Hindlimb muscle (tissue), 1 donor: ENCODE results near the gene PATZ1. TPM values are rescaled to one million over a fixed set of nuclear protein-coding genes. Genes with fewer than 3 reads are reported as not detected.
"Not testable (repeated sequence)": the region's sequence is repeated elsewhere in the genome, so short reads cannot be mapped to it uniquely, and the experiment has no call there.

ENCODE experiments used
- DNase-seq: peaks from one replicate; pipeline ENCODE4 v3.0.0-alpha.2; 2013
- polyA plus RNA-seq: library from polyadenylated mRNA; unstranded; fragments of 120-200 nt; gene quantifications from one replicate; pipeline ENCODE4 v1.2.1, GENCODE V29; 2013; ENCODE audit not compliant: insufficient read length

The PATZ1 gene
- polyA plus RNA-seq, 1 donor = 27.5 TPM

- DNase-seq = no peak
Measured at GRCh38 chr22:31343235-31344191, 2.6 kb downstream of the PATZ1 start.

- DNase-seq = no peak
Measured at GRCh38 chr22:31342389-31343140, 3.6 kb downstream of the PATZ1 start.

GRCh38 chr22:31341386-31342088 lies 4.6 kb downstream of the PATZ1 start:
- DNase-seq = no peak

GRCh38 chr22:31340765-31341247 lies 5.3 kb downstream of the PATZ1 start:
- no peak for DNase-seq

GRCh38 chr22:31340360-31340759 lies 5.8 kb downstream of the PATZ1 start:
- DNase-seq = no peak

- no peak for DNase-seq
Measured at GRCh38 chr22:31339148-31339832, 6.9 kb downstream of the PATZ1 start.

- no peak for DNase-seq
Measured at GRCh38 chr22:31337178-31337577, 9.0 kb downstream of the PATZ1 start.

GRCh38 chr22:31334329-31334728 lies 11.8 kb downstream of the PATZ1 start:
- DNase-seq = no peak

GRCh38 chr22:31333641-31334040 lies 12.5 kb downstream of the PATZ1 start:
- peak; percentile 34 for DNase-seq

- DNase-seq = no peak
Measured at GRCh38 chr22:31332886-31333285, 13.3 kb downstream of the PATZ1 start.

- no peak for DNase-seq
Measured at GRCh38 chr22:31332010-31332409, 14.1 kb downstream of the PATZ1 start.

- DNase-seq = no peak
Measured at GRCh38 chr22:31329453-31330215, 16.5 kb downstream of the PATZ1 start.

GRCh38 chr22:31329029-31329428 lies 17.1 kb downstream of the PATZ1 start:
- DNase-seq = no peak

GRCh38 chr22:31328544-31328960 lies 17.6 kb downstream of the PATZ1 start:
- no peak for DNase-seq

- no peak for DNase-seq
Measured at GRCh38 chr22:31327806-31328543, 18.2 kb downstream of the PATZ1 start.

GRCh38 chr22:31326877-31327276 lies 19.3 kb downstream of the PATZ1 start:
- DNase-seq = no peak

GRCh38 chr22:31323578-31324550 lies 22.3 kb downstream of the PATZ1 start:
- no peak for DNase-seq

GRCh38 chr22:31321421-31321820 lies 24.7 kb downstream of the PATZ1 start:
- no peak for DNase-seq

- DNase-seq = not testable (repeated sequence)
Measured at GRCh38 chr22:31314220-31314619, 31.9 kb downstream of the PATZ1 start.
